Measurements from ENCODE around the gene TFB1M. TPM values are rescaled to one million over a fixed set of nuclear protein-coding genes. Genes with fewer than 3 reads are reported as not detected.

The TFB1M gene
- total RNA-seq, 1 donor from 2014 or later, result 7.6 TPM

GRCh38 chr6:155333414-155333813 is 19.1 kb upstream of the TFB1M start:
- intact Hi-C loops (cut with DNase I), result no loop called here
- Histone ChIP-seq H3K4me3 (no peak overlapping the region), H3K27me3 (no peaks in the 10 kb centered on the region), H3K27ac (no peak overlapping the region), H3K36me3 (no peaks in the 10 kb centered on the region), H3K4me1 (no peaks in the 10 kb centered on the region), H3K9me3 (no peaks in the 10 kb centered on the region)
- TF ChIP-seq, protein P1, sequence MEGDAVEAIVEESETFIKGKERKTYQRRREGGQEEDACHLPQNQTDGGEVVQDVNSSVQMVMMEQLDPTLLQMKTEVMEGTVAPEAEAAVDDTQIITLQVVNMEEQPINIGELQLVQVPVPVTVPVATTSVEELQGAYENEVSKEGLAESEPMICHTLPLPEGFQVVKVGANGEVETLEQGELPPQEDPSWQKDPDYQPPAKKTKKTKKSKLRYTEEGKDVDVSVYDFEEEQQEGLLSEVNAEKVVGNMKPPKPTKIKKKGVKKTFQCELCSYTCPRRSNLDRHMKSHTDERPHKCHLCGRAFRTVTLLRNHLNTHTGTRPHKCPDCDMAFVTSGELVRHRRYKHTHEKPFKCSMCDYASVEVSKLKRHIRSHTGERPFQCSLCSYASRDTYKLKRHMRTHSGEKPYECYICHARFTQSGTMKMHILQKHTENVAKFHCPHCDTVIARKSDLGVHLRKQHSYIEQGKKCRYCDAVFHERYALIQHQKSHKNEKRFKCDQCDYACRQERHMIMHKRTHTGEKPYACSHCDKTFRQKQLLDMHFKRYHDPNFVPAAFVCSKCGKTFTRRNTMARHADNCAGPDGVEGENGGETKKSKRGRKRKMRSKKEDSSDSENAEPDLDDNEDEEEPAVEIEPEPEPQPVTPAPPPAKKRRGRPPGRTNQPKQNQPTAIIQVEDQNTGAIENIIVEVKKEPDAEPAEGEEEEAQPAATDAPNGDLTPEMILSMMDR (IDR thresholded peaks at IDR 0.05), result no peak
- TF ChIP-seq POLR2AphosphoS5 (IDR thresholded peaks at IDR 0.05; ENCODE audit: insufficient read depth in 1 of 2, low read depth in 1 of 2) (no peak), POLR2A (IDR thresholded peaks at IDR 0.05) (no peak)
- no peak for DNase-seq (ENCODE audit: extremely low spot score in 2 of 2)

DNA sequence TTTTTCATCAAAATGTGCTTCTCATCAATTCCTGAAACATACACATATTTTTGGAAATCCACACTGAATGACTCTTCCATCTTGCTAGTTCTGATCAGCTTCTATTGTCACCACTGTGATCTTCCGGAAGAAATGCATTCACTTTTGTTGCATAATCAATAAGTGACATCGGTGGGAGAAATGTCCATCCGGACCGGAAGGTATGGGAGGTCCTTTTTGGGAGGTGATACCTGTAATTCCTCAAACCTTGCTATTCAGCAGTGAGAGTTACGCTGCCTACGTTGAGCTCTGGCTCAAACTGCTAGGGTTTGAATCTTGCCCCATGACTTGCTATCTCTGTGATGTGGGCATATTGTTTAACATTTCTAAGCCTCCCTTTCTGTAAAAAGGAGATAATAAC is 16.6 kb upstream of the TFB1M start:
- Histone ChIP-seq H3K4me1 (no peaks in the 10 kb centered on the region), H3K36me3 (no peaks in the 10 kb centered on the region), H3K27ac (no peak overlapping the region), H3K9me3 (no peaks in the 10 kb centered on the region), H3K4me3 (no peak overlapping the region), H3K27me3 (no peaks in the 10 kb centered on the region)
- TF ChIP-seq, protein P1 (IDR thresholded peaks at IDR 0.05), result no peak
- TF ChIP-seq POLR2AphosphoS5 (IDR thresholded peaks at IDR 0.05; ENCODE audit: insufficient read depth in 1 of 2, low read depth in 1 of 2) (no peak), POLR2A (IDR thresholded peaks at IDR 0.05) (no peak)
- no peak for DNase-seq (ENCODE audit: extremely low spot score in 2 of 2)
- intact Hi-C loops (cut with DNase I), result no loop called here

GRCh38 chr6:155330133-155330734 is 15.9 kb upstream of the TFB1M start:
- Histone ChIP-seq H3K4me3 (no peak overlapping the region), H3K36me3 (no peaks in the 10 kb centered on the region), H3K9me3 (no peaks in the 10 kb centered on the region), H3K27ac (no peak overlapping the region), H3K4me1 (no peaks in the 10 kb centered on the region), H3K27me3 (no peaks in the 10 kb centered on the region)
- TF ChIP-seq POLR2A (IDR thresholded peaks at IDR 0.05) (no peak), POLR2AphosphoS5 (IDR thresholded peaks at IDR 0.05; ENCODE audit: insufficient read depth in 1 of 2, low read depth in 1 of 2) (no peak)
- TF ChIP-seq, protein P1 (IDR thresholded peaks at IDR 0.05), result no peak
- no peak for DNase-seq (ENCODE audit: extremely low spot score in 2 of 2)
- intact Hi-C loops (cut with DNase I), result no loop called here

DNA sequence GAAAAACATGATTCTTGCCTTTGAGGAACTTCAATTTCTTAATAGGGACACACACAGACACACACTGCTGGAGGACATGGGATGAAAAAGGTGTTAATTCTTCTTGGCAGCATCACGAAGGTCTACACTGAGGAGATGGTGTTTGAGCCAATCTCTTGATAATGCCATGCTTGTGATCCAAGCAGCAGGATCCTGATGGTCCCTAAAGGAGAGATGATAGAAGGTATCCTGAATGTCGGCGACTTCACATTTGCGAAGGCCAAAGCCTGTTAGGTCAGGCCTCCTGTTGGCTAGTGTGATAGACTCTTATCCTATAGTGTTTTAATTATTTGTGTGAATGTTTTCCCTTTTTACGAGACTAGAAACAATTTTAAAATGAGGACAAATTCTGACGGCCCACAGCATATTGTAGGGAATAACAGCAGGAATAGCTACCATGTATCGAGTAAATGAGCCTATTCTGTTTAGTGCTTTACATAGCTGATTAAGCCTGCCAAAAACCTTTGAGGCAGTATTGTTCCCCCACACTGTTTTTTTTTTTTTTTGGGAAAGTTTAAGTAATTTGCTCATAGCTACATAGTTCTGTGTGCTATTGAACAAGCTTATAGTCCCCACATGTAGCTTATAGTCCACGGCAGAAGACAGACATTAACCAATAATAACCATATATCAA is 15.3 kb upstream of the TFB1M start:
- DNase-seq (ENCODE audit: extremely low spot score in 2 of 2), result no peak
- intact Hi-C loops (cut with DNase I), result loop anchor here (10.0 kb wide), 1 partner anchor 165 kb away; no protein-coding TSS in a partner anchor
- H3K27me3 ChIP-seq, result no peaks in the 10 kb centered on the region
- H3K27ac ChIP-seq, result no peak overlapping the region
- TF ChIP-seq, protein P1 (IDR thresholded peaks at IDR 0.05), result no peak
- TF ChIP-seq POLR2A (IDR thresholded peaks at IDR 0.05) (no peak), POLR2AphosphoS5 (IDR thresholded peaks at IDR 0.05; ENCODE audit: insufficient read depth in 1 of 2, low read depth in 1 of 2) (no peak)
- no peaks in the 10 kb centered on the region for H3K9me3 ChIP-seq
- no peak overlapping the region for H3K4me3 ChIP-seq
- no peaks in the 10 kb centered on the region for H3K4me1 ChIP-seq
- no peaks in the 10 kb centered on the region for H3K36me3 ChIP-seq

Measured in vagina (tissue), 2 donors.